ENCODE results near the gene PDE4D. TPM values are rescaled to one million over a fixed set of nuclear protein-coding genes. Genes with fewer than 3 reads are reported as not detected.

PDE4D gene
- total RNA-seq, 1 experiment from 2014 or later = 3.6 TPM

GRCh38 chr5:59204114-59204897 lies 689.2 kb downstream of the PDE4D start:
- H3K27me3 ChIP-seq (ENCODE audit: low read length) = no peaks in the 10 kb centered on the region
- CTCF ChIA-PET = no interaction called here
- H3K4me1 ChIP-seq (ENCODE audit: insufficient read depth, low read length) = no peaks in the 10 kb centered on the region
- no peak overlapping the region for H3K4me3 ChIP-seq (ENCODE audit: low read length)
- POLR2A ChIA-PET (ENCODE audit: unreplicated experiment) = no interaction called here
- H3K9ac ChIP-seq (ENCODE audit: low read length) = no peak overlapping the region
- no peak overlapping the region for H3K27ac ChIP-seq (ENCODE audit: low read length)
- no peak for TF ChIP-seq EZH2phosphoT487 (IDR thresholded peaks at IDR 0.05; ENCODE audit: borderline replicate concordance, low read length)
- TF ChIP-seq, protein P1, sequence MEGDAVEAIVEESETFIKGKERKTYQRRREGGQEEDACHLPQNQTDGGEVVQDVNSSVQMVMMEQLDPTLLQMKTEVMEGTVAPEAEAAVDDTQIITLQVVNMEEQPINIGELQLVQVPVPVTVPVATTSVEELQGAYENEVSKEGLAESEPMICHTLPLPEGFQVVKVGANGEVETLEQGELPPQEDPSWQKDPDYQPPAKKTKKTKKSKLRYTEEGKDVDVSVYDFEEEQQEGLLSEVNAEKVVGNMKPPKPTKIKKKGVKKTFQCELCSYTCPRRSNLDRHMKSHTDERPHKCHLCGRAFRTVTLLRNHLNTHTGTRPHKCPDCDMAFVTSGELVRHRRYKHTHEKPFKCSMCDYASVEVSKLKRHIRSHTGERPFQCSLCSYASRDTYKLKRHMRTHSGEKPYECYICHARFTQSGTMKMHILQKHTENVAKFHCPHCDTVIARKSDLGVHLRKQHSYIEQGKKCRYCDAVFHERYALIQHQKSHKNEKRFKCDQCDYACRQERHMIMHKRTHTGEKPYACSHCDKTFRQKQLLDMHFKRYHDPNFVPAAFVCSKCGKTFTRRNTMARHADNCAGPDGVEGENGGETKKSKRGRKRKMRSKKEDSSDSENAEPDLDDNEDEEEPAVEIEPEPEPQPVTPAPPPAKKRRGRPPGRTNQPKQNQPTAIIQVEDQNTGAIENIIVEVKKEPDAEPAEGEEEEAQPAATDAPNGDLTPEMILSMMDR (conservative IDR thresholded peaks at IDR 0.05; ENCODE audit: low read depth, low read length) = no peak
- no peak for TF ChIP-seq EZH2 (IDR thresholded peaks at IDR 0.05; ENCODE audit: low read length, unreplicated experiment)
- no peaks in the 10 kb centered on the region for H3K36me3 ChIP-seq (ENCODE audit: low read depth, low read length)
- no peaks in the 10 kb centered on the region for H3F3A ChIP-seq (ENCODE audit: low read length, unreplicated experiment)
- no peaks in the 10 kb centered on the region for H3K9me3 ChIP-seq (ENCODE audit: low read length)
- H2AFZ ChIP-seq (ENCODE audit: low read length) = no peak overlapping the region
- no TSS peak for BruUV-seq (replicated peaks)
- no peak for DNase-seq
- intact Hi-C loops (cut with micrococcal nuclease) = no loop called here
- H3K79me2 ChIP-seq (ENCODE audit: low read length) = no peaks in the 10 kb centered on the region
- ATAC-seq = no peak
- H4K20me1 ChIP-seq (ENCODE audit: low read length) = no peaks in the 10 kb centered on the region
- H3K9me2 ChIP-seq (replicated peaks; ENCODE audit: low read length) = no peaks in the 10 kb centered on the region
- H3K4me2 ChIP-seq (ENCODE audit: low read length) = no peak overlapping the region

DNA sequence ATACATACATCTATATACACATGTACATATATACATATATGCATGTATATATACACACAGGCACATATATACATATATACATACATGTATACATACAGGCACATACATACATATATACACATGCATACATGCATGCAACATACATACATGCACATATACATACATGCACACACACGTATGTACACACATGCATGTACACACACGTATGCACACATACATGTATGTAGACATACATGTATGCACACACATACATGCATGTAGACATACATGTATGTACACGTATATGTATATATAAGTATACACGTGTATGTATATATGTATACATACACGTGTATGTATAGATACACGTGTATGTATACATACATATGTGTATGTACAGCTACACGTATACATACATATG lies 693.7 kb downstream of the PDE4D start:
- H3K9ac ChIP-seq (ENCODE audit: low read length) = no peak overlapping the region
- no peaks in the 10 kb centered on the region for H3K9me3 ChIP-seq (ENCODE audit: low read length)
- H3K27ac ChIP-seq (ENCODE audit: low read length) = no peak overlapping the region
- H4K20me1 ChIP-seq (ENCODE audit: low read length) = no peaks in the 10 kb centered on the region
- no peaks in the 10 kb centered on the region for H3K4me1 ChIP-seq (ENCODE audit: insufficient read depth, low read length)
- H3K9me2 ChIP-seq (replicated peaks; ENCODE audit: low read length) = no peaks in the 10 kb centered on the region
- BruUV-seq (replicated peaks) = no TSS peak
- H3F3A ChIP-seq (ENCODE audit: low read length, unreplicated experiment) = no peaks in the 10 kb centered on the region
- H2AFZ ChIP-seq (ENCODE audit: low read length) = no peak overlapping the region
- ChIA-PET POLR2A (ENCODE audit: unreplicated experiment) (no interaction called here), CTCF (no interaction called here)
- no peaks in the 10 kb centered on the region for H3K27me3 ChIP-seq (ENCODE audit: low read length)
- H3K4me3 ChIP-seq (ENCODE audit: low read length) = no peak overlapping the region
- TF ChIP-seq EZH2 (IDR thresholded peaks at IDR 0.05; ENCODE audit: low read length, unreplicated experiment) (no peak), EZH2phosphoT487 (IDR thresholded peaks at IDR 0.05; ENCODE audit: borderline replicate concordance, low read length) (no peak)
- TF ChIP-seq, protein P1 (conservative IDR thresholded peaks at IDR 0.05; ENCODE audit: low read depth, low read length) = no peak
- H3K36me3 ChIP-seq (ENCODE audit: low read depth, low read length) = no peaks in the 10 kb centered on the region
- no peaks in the 10 kb centered on the region for H3K79me2 ChIP-seq (ENCODE audit: low read length)
- H3K4me2 ChIP-seq (ENCODE audit: low read length) = no peak overlapping the region
- DNase-seq (no peak), ATAC-seq (no peak)
- intact Hi-C loops (cut with micrococcal nuclease) = no loop called here

- ATAC-seq (no peak), DNase-seq (no peak)
- Histone ChIP-seq H3K27me3 (ENCODE audit: low read length) (no peaks in the 10 kb centered on the region), H3K9ac (ENCODE audit: low read length) (no peak overlapping the region), H2AFZ (ENCODE audit: low read length) (no peak overlapping the region), H3K36me3 (ENCODE audit: low read depth, low read length) (no peaks in the 10 kb centered on the region), H3K27ac (ENCODE audit: low read length) (no peak overlapping the region), H3K4me3 (ENCODE audit: low read length) (no peak overlapping the region), H3K4me2 (ENCODE audit: low read length) (no peak overlapping the region), H3K4me1 (ENCODE audit: insufficient read depth, low read length) (peaks cover 5% of the 10 kb centered on the region; the same call in 1 of the 2 replicates), H3K79me2 (ENCODE audit: low read length) (no peaks in the 10 kb centered on the region), H3K9me3 (ENCODE audit: low read length) (no peaks in the 10 kb centered on the region), H4K20me1 (ENCODE audit: low read length) (no peaks in the 10 kb centered on the region), H3F3A (ENCODE audit: low read length, unreplicated experiment) (no peaks in the 10 kb centered on the region), H3K9me2 (replicated peaks; ENCODE audit: low read length) (no peaks in the 10 kb centered on the region)
- intact Hi-C loops (cut with micrococcal nuclease) = no loop called here
- BruUV-seq (replicated peaks) = no TSS peak
- TF ChIP-seq EZH2phosphoT487 (IDR thresholded peaks at IDR 0.05; ENCODE audit: borderline replicate concordance, low read length) (no peak), EZH2 (IDR thresholded peaks at IDR 0.05; ENCODE audit: low read length, unreplicated experiment) (no peak)
- TF ChIP-seq, protein P1 (conservative IDR thresholded peaks at IDR 0.05; ENCODE audit: low read depth, low read length) = no peak
- ChIA-PET CTCF (no interaction called here), POLR2A (ENCODE audit: unreplicated experiment) (no interaction called here)
These were observed 694.7 kb downstream of the PDE4D start for GRCh38 chr5:59198832-59199231.
